Measurements from ENCODE around the gene TMEM132D.

DNA sequence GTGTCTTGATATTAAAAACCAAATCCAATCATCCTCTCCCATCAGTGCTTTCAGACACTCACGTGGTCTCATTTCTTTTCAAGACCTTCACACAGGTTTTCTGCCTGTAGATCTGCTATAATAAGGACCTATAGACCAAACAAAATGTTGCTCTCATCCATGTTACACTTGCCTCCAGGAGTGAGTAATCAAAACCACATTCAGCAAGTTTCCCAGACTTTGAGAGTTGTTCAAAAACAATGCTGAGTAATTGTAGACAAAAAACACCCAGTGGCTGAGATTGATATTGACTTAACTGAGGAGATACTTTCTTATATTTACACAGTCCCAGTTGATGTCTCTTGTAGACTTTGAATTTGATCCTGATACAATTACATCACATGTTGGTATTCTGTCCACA is 383.1 kb downstream of the TMEM132D start:
- TF ChIP-seq, protein P1, sequence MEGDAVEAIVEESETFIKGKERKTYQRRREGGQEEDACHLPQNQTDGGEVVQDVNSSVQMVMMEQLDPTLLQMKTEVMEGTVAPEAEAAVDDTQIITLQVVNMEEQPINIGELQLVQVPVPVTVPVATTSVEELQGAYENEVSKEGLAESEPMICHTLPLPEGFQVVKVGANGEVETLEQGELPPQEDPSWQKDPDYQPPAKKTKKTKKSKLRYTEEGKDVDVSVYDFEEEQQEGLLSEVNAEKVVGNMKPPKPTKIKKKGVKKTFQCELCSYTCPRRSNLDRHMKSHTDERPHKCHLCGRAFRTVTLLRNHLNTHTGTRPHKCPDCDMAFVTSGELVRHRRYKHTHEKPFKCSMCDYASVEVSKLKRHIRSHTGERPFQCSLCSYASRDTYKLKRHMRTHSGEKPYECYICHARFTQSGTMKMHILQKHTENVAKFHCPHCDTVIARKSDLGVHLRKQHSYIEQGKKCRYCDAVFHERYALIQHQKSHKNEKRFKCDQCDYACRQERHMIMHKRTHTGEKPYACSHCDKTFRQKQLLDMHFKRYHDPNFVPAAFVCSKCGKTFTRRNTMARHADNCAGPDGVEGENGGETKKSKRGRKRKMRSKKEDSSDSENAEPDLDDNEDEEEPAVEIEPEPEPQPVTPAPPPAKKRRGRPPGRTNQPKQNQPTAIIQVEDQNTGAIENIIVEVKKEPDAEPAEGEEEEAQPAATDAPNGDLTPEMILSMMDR (IDR thresholded peaks at IDR 0.05; ENCODE audit: low read depth, low read length, missing input control), result no peak
- TF ChIP-seq EGR1 (IDR thresholded peaks at IDR 0.05; ENCODE audit: low read depth in 2 of 2) (no peak), TAF1 (conservative IDR thresholded peaks at IDR 0.05) (no peak), NR2F2 (IDR thresholded peaks at IDR 0.05) (no peak), GABPA (IDR thresholded peaks at IDR 0.05 in 1 of 2, conservative IDR thresholded peaks at IDR 0.05 in 1 of 2) (no peak), RAD21 (IDR thresholded peaks at IDR 0.05) (no peak), JUND (IDR thresholded peaks at IDR 0.05) (no peak)
- TF ChIP-seq, protein P2, sequence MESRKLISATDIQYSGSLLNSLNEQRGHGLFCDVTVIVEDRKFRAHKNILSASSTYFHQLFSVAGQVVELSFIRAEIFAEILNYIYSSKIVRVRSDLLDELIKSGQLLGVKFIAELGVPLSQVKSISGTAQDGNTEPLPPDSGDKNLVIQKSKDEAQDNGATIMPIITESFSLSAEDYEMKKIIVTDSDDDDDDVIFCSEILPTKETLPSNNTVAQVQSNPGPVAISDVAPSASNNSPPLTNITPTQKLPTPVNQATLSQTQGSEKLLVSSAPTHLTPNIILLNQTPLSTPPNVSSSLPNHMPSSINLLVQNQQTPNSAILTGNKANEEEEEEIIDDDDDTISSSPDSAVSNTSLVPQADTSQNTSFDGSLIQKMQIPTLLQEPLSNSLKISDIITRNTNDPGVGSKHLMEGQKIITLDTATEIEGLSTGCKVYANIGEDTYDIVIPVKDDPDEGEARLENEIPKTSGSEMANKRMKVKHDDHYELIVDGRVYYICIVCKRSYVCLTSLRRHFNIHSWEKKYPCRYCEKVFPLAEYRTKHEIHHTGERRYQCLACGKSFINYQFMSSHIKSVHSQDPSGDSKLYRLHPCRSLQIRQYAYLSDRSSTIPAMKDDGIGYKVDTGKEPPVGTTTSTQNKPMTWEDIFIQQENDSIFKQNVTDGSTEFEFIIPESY (IDR thresholded peaks at IDR 0.05), result no peak
- TF ChIP-seq, protein P3, sequence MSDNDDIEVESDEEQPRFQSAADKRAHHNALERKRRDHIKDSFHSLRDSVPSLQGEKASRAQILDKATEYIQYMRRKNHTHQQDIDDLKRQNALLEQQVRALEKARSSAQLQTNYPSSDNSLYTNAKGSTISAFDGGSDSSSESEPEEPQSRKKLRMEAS (IDR thresholded peaks at IDR 0.05), result no peak
- TF ChIP-seq, protein P4, sequence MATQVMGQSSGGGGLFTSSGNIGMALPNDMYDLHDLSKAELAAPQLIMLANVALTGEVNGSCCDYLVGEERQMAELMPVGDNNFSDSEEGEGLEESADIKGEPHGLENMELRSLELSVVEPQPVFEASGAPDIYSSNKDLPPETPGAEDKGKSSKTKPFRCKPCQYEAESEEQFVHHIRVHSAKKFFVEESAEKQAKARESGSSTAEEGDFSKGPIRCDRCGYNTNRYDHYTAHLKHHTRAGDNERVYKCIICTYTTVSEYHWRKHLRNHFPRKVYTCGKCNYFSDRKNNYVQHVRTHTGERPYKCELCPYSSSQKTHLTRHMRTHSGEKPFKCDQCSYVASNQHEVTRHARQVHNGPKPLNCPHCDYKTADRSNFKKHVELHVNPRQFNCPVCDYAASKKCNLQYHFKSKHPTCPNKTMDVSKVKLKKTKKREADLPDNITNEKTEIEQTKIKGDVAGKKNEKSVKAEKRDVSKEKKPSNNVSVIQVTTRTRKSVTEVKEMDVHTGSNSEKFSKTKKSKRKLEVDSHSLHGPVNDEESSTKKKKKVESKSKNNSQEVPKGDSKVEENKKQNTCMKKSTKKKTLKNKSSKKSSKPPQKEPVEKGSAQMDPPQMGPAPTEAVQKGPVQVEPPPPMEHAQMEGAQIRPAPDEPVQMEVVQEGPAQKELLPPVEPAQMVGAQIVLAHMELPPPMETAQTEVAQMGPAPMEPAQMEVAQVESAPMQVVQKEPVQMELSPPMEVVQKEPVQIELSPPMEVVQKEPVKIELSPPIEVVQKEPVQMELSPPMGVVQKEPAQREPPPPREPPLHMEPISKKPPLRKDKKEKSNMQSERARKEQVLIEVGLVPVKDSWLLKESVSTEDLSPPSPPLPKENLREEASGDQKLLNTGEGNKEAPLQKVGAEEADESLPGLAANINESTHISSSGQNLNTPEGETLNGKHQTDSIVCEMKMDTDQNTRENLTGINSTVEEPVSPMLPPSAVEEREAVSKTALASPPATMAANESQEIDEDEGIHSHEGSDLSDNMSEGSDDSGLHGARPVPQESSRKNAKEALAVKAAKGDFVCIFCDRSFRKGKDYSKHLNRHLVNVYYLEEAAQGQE (IDR thresholded peaks at IDR 0.05), result no peak
- TF ChIP-seq, protein P5, sequence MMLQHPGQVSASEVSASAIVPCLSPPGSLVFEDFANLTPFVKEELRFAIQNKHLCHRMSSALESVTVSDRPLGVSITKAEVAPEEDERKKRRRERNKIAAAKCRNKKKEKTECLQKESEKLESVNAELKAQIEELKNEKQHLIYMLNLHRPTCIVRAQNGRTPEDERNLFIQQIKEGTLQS (IDR thresholded peaks at IDR 0.05), result no peak

All from liver (tissue), 3 donors.